ENCODE results near the gene MYLK4.

Gene MYLK4

GRCh38 chr6:2745246-2745645, 5.5 kb downstream of the MYLK4 start:
- TF ChIP-seq POLR2AphosphoS5 (IDR thresholded peaks at IDR 0.05; ENCODE audit: low read depth, low read length): no peak
- TF ChIP-seq SIN3A (IDR thresholded peaks at IDR 0.05; ENCODE audit: borderline replicate concordance, insufficient read depth, low read length): no peak
- TF ChIP-seq REST (IDR thresholded peaks at IDR 0.05; ENCODE audit: insufficient read depth in 1 of 2, low read depth in 2 of 2, low read length in 2 of 2): no peak
- no peak for TF ChIP-seq TAF1 (IDR thresholded peaks at IDR 0.05; ENCODE audit: borderline replicate concordance, insufficient read depth, low read length)
- TF ChIP-seq FOXP2 (optimal IDR thresholded peaks at IDR 0.05; ENCODE audit: borderline replicate concordance, extremely low read depth, extremely low read length, insufficient read depth): no peak

- no peak for TF ChIP-seq POLR2AphosphoS5 (IDR thresholded peaks at IDR 0.05; ENCODE audit: low read depth, low read length)
- no peak for TF ChIP-seq REST (IDR thresholded peaks at IDR 0.05; ENCODE audit: insufficient read depth in 1 of 2, low read depth in 2 of 2, low read length in 2 of 2)
- TF ChIP-seq TAF1 (IDR thresholded peaks at IDR 0.05; ENCODE audit: borderline replicate concordance, insufficient read depth, low read length): no peak
- no peak for TF ChIP-seq FOXP2 (optimal IDR thresholded peaks at IDR 0.05; ENCODE audit: borderline replicate concordance, extremely low read depth, extremely low read length, insufficient read depth)
- no peak for TF ChIP-seq SIN3A (IDR thresholded peaks at IDR 0.05; ENCODE audit: borderline replicate concordance, insufficient read depth, low read length)
Measured at GRCh38 chr6:2744778-2745177, 5.9 kb downstream of the MYLK4 start.

GRCh38 chr6:2744209-2744771, 6.4 kb downstream of the MYLK4 start:
- TF ChIP-seq POLR2AphosphoS5 (IDR thresholded peaks at IDR 0.05; ENCODE audit: low read depth, low read length): no peak
- TF ChIP-seq TAF1 (IDR thresholded peaks at IDR 0.05; ENCODE audit: borderline replicate concordance, insufficient read depth, low read length): no peak
- TF ChIP-seq FOXP2 (optimal IDR thresholded peaks at IDR 0.05; ENCODE audit: borderline replicate concordance, extremely low read depth, extremely low read length, insufficient read depth): no peak
- no peak for TF ChIP-seq SIN3A (IDR thresholded peaks at IDR 0.05; ENCODE audit: borderline replicate concordance, insufficient read depth, low read length)
- no peak for TF ChIP-seq REST (IDR thresholded peaks at IDR 0.05; ENCODE audit: insufficient read depth in 1 of 2, low read depth in 2 of 2, low read length in 2 of 2)

GRCh38 chr6:2743280-2744208, 7.2 kb downstream of the MYLK4 start:
- TF ChIP-seq POLR2AphosphoS5 (IDR thresholded peaks at IDR 0.05; ENCODE audit: low read depth, low read length) (no peak), REST (IDR thresholded peaks at IDR 0.05; ENCODE audit: insufficient read depth in 1 of 2, low read depth in 2 of 2, low read length in 2 of 2) (no peak), TAF1 (IDR thresholded peaks at IDR 0.05; ENCODE audit: borderline replicate concordance, insufficient read depth, low read length) (no peak), FOXP2 (optimal IDR thresholded peaks at IDR 0.05; ENCODE audit: borderline replicate concordance, extremely low read depth, extremely low read length, insufficient read depth) (no peak), SIN3A (IDR thresholded peaks at IDR 0.05; ENCODE audit: borderline replicate concordance, insufficient read depth, low read length) (no peak)

All from PFSK-1 (cell line).